ENCODE results near the gene IL27RA. TPM values are rescaled to one million over a fixed set of nuclear protein-coding genes. Genes with fewer than 3 reads are reported as not detected.
A peak's percentile ranks its signal among the peaks of the same experiment; 100 is the strongest.
"Not testable (repeated sequence)": the region's sequence is repeated elsewhere in the genome, so short reads cannot be mapped to it uniquely, and the experiment has no call there.

IL27RA gene
- total RNA-seq, 2 donors from 2014 or later: 1.9 to 3.6 TPM

DNA sequence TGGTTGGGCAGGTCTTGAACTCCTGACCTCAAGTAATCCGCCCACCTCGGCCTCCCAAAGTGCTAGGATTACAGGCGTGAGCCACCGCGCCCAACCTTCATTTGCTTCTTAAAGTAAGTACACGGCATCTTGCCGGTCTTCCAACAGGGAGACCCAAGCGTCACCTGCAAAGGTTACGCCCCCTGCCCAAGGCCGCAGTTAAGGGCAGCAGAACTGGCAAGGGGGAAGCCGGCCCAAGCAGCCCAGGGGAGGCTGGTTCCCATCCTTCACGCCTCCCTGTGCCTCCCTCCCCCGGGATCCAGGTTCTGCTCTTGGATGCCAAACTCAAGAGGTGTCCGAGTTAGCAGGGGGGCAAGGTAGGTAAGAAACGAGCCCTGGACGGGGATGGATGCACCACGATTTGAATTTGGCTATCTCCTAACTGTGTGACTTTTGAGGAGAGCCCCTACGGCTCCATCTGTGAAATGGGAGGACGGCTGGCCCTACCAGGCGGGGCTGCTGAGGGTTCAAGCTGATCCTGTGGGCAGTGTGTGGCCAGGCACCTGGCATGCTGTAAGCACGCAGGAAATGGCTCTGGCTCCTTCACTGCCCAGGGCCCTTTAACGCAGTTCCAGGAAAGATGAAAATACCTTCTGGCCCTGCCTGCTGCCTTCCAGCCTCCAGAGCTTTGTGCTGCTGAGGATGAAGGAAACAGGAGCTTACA, 34.5 kb upstream of the IL27RA start:
- DNase-seq (no peak), ATAC-seq (no peak)
- intact Hi-C loops (cut with DNase I, micrococcal nuclease): no loop called here

DNA sequence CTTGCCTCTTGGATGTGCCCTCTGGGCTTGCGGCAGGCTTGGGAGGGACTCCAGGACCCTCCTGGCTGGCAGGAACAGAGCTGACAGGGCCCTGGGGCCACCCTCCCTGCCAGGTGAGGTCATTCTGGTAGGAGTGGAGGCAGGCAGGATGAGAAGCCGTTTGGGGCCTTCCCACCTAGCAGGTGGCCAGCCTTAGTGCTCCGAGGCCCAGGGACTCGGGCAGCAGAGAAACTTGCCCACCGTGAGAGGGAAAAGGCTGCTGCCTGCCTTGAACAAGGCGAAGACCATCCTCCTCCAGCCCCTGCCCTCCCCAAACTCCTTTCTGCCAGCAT, 34.0 kb upstream of the IL27RA start:
- DNase-seq: no peak
- intact Hi-C loops (cut with DNase I, micrococcal nuclease): no loop called here
- ATAC-seq: no peak

DNA sequence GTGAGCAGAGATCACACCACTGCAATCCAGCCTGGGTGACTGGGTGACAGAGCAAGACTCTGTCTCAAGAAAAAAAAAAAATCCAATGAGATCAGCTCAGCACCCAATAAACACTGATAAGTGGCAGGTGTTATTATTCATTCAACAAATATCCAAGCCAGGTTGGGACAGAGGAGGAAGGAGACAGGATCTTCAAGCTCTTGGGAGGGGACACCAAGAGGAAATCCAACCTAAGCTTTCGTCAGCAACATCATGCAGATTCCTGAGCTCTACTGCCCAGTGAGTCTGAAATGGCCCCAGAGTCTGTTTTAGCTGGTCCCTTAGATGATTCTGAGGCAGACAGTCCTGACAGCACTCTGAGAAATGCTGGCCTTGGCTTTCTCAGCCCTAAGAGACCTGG, 33.1 kb upstream of the IL27RA start:
- intact Hi-C loops (cut with DNase I, micrococcal nuclease): no loop called here
- no peak for DNase-seq
- ATAC-seq: peak; percentile 10

DNA sequence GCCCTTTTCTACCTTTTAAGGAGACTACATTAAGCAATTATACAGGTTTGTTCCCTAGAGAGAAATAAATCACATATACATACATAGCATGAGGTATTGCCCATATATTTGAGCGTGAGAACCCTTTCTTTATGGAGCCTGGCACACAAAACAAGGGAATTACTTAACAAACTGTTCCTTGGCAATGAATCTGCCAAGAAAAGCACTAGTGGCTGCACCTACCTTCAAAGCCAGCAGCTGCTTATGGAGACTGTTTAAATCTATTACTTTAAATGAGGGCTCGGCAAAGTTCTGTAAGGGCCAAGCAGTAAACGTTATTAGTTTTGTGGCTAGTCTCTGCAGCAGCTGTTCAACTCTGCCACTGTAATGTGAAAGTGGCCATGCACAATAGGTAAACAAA, 32.5 kb upstream of the IL27RA start:
- DNase-seq: no peak
- ATAC-seq: no peak
- intact Hi-C loops (cut with DNase I, micrococcal nuclease): no loop called here

DNA sequence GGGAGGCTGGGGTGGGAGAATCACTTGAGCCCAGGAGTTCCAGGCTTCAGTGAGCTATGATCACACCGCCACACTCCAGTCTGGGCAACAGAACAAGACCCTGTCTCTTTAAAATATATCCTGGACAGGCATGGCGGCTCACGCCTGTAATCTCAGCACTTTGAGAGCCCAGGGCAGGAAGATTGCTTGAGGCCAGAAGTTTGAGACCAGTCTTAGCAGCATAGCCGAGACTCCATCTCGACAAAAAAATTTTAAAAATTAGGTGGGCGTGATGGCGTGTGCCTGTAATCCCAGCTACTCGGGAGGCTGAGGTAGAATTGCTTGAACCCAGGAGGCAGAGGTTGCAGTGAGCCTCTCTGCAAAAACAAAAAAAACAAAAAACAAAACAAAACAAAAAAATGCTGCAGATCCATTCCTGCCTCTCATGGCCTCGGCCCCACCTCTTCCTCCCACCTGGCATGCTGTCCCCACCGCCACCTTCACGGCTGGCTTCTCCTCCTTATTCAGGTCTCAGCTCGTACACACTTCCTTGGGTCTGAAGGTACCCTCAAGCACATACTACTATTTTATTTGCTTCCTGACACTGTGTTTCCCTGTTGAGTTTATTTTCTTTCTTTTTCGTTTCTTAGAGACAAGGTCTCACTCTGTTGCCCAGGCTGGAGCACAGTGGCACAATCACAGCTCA, 30.7 kb upstream of the IL27RA start:
- intact Hi-C loops (cut with DNase I, micrococcal nuclease): no loop called here
- DNase-seq: no peak
- no peak for ATAC-seq

DNA sequence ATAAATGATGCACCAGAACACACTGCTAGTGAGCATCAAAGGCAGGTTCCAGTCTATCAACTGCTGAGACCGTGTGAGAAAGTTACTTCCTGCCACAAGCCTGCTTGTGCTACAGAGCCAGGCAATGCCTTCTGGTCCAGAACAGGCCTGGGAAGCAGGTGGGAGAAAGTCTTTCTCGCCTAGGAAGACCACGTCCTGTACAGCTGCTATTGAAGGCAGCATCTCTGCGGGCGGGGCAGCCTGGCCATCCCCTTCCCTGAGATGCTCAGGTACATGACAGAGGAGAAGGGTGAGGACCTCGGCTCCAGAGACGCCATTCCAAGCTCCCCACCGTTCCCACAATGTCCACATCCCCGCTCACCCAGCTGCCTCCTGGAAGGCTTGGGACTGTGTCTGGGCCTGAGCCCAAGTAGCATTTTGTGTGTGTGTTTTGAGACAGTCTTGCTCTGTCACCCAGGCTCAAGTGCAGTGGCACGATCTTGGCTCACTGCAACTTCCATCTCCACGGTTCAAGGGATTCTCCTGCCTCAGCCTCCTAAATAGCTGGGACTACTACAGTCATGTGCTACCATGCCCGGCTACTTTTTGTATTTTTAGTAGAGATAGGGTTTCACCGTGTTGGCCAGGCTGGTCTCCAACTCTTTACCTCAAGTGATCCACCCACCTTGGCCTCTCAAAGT, 28.9 kb upstream of the IL27RA start:
- ATAC-seq (no peak), DNase-seq (no peak)
- intact Hi-C loops (cut with DNase I, micrococcal nuclease): no loop called here

DNA sequence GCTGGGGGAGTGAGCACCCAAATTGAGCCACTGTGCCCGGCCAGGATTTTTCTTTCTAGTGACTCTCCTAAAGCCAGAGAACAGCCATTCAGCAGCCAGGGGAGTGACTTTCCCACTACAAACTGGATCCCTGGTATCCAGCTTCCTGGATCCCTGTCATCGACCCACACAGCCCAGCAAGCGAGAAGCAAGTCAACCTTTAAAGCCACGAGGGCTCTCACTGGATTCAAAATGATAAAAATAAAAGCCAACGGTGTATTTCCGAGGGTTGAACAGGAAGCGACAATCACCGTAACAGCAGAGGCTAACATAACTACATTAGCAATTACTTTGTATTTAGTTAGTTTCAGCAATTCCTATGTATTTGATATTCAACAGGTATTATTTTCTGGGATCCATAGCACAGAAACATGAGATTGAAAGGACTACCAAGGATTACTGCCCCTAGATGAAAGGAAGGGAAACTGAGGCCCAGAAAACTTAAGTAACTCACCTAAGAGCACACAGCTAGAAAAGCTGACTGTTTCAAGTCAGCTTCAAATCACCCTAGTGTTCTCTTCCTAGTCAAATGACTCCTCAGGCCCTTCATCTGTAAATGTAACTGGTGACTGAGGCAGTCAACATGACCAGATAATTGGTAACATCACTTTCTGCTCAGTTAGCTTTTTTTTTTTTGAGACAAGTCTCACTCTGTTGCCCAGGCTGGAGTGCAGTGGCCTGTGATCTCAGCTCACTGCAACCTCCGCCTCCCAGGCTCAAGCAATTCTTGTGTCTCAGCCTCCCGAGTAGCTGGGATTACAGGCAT, 28.1 kb upstream of the IL27RA start:
- DNase-seq: no peak
- no peak for ATAC-seq
- intact Hi-C loops (cut with DNase I, micrococcal nuclease): no loop called here

DNA sequence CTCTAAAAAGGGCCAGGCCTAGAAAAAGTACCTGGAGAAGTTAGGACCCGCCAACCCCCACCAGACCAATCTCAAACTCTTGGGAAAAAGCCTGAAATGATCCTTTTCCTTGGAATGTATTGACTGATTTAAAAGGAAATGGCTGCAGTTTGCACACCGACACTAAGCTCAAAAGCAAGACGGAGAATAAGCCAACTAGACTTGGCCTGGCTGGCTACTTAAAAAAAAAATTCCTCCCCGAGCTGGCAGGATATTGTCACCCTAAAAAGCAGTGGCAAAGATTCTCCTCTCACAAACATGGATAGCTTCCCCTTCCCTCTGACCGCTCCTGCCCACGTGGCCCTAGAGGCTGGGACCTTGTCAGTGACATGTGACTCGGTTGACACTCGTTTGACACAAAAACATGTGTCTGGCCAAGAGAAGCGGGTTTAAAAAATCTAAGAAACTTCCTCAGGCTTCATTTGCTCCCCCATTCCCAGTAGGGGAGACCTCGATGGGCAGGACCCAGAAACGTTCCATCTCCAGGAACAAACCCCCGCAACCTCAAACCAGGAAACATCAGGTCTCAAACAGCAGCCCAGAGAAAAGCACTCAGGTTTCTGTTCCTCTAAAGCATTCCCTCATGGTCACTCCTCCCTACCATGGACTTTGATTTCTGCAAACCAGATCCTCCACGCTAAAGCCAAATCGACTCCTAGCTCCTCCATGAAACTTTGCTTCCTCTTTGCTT, 26.8 kb upstream of the IL27RA start:
- intact Hi-C loops (cut with DNase I, micrococcal nuclease): no loop called here
- DNase-seq (peak; percentile 61 to 75), ATAC-seq (peak; percentile 37)

DNA sequence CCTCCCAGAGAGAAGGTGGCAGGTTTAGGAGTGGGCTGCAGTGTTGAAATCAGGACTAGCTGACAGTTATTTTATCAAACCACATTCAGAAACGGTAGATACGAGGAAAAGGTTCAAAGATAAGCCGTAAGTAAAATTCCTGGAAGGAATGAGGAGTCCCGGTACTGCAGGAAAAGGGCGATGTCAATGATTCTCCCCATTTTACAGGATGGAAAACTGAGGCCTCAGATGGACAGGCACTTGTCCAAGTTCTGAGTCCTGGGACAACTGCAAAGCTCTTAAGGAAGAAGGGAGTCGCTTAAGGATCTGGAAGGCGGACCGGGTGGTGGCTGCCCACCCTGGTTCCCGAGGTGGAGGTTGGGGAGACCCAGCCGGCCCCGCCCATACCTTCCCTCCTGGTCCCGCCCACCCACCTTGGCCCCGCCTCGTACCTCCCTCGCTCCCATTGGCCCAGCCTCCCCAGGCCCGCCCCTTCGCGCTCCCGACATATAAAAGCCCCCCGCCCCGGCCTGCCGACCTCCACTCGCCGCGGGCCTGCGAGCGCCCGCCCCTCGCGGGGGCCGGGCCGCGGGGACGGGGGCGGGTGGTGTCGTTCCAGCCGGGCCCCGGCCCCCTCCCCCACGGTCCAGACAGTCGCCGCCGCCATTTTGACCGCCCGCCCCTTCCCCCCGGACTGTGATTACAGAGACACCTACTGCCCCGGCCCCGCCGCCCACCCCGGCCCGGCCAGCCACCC, 26.0 kb upstream of the IL27RA start:
- DNase-seq (peak; percentile 92 to 97), ATAC-seq (peak; percentile 68)
- intact Hi-C loops (cut with DNase I, micrococcal nuclease): no loop called here

DNA sequence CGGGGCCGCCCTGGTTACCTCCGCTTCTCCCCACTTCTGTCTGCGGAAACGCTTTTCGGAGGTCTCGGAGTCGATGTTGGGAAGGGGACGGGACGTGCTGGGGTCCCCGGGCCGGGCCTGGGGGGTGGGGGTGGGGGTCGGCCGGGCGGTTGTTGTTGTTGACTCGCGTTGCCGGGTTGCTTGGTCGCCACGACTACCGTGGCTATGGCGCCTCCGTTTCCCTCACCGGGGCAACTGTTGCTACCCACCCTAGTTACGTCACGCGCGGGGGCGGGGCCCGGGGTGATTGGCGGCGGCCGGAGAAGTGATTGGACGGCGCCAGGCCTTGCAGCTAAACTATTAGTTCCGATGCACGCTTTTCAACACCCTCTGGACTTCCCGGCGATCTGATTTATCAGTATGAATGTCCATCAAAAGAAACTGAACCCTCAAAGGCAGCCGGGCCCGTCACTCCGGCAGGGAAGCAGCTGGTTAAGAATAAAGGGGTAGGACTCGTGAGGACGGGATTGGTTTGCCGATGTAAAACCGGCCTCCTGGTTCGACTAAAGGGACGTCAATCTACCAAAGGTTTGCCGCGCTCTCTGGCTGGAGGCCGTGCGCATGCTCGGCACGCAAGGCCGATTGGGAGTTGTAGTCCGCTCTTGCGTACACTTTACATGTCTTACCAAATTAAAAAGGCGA, 25.3 kb upstream of the IL27RA start, which contains the start of gene RFX1:
RFX1 (minus strand) TSS at position 236 of the 681 bp plus-strand sequence. CDS start 12,477 bp downstream, outside the sequence.
- intact Hi-C loops (cut with DNase I, micrococcal nuclease): no loop called here
- ATAC-seq (peak; percentile 77), DNase-seq (peak; percentile 99 to 100)

DNA sequence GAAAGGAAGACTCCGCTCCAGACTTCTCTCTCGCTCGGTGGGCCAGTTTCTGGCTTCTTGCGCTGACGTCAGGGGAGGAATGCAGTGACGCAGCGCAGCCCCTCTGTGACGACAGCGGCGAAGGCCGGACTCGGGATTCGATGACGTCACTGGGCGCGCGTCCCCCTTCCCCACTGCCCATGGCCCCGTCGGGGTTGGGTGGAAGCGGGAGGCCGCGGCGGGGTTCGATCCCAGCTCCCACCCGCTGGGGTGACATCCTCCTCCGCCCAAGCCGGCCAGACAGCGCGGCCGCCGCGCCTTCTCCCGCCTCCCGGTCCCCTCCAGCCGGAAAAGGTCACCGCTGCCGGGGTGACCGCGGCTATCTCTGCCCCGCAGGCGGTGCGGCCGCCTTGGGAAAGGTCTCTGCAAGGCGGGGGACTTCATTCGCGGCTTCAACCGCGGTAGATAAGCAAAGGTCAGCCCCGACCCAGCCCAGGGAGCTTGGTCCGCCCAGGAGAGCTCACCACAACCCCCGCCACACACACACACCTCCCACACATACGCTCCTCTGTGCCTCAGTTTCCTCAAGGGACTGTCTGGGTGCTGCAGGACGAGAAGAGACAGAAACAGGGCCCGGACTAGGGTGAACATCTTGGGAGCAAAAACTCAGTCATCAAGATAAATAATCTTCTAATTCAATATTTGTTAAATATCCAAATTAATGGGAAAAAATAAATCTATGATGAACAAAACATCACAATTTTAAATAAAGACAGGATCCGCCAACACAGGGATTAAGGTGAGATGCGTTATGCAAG, 24.6 kb upstream of the IL27RA start:
- DNase-seq (peak in 1 of 2 donors; percentile 91), ATAC-seq (peak; percentile 36)
- intact Hi-C loops (cut with DNase I, micrococcal nuclease): no loop called here

DNA sequence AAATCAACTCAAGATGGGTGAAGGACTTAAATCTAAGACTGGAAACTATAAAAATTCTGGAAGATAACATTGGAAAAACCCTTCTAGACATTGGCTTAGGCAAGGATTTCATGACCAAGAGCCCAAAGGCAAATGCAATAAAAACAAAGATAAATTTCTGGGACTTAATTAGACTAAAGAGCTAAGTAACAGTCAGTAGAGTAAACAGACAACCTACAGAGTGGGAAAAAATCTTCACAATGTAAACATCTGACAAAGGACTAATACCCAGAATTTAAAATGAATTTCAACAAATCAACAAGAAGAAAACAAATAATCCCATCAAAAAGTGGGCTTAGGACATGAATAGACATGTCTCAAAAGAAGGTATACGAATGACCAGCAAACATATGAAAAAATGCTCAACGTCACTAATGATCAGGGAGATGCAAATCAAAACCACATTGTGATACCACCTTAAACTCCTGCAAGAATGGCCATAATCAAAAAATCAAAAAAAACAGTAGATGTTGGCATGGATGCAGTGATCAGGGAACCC, 19.1 kb upstream of the IL27RA start:
- no peak for ATAC-seq
- DNase-seq: no peak
- intact Hi-C loops (cut with DNase I, micrococcal nuclease): no loop called here

DNA sequence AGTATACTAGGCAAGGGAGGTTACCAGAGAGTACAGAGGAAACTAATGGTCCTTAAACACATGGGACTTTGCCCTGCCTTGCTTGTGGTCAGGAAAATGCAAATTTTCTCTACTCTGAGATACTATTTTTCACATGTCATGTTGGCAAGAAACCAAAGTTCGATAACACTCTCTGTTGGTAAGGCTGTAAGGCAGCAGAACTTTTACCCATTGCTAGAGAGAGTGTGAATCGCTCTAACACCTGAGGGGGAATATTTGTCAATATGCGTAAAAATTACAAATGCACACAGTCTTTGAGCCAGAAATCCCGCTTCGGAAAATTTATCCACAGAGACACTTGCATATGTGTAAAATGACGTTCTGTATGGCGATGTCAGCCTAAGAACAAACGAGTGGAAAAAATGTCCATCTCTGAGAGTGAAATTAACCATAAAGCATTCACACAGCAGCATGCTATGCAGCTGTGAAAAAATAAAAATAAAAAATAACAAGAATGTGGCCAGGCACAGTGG, 16.0 kb upstream of the IL27RA start:
- intact Hi-C loops (cut with DNase I, micrococcal nuclease): no loop called here
- DNase-seq: no peak

DNA sequence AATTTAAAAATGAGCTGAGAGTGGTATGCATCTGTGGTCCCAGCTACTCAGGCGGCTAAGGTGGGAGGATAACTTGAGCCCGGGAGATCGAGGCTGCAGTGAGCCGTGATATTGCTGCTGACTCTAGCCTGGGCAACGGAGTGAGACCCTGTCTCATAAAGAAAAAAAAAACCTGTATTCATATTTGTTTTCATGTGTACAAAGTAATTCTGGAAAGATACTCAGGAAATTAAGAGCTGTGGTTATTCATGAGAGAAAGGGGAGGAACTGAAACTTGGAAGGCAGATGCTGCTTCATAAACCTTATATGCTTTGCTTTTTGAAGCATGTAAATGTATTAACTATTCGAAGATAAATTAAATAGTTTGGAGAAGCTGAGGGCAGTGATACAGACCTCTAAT, 12.5 kb upstream of the IL27RA start:
- DNase-seq (no peak), ATAC-seq (no peak)
- intact Hi-C loops (cut with DNase I, micrococcal nuclease): no loop called here

More for the DNA sequence above, 16.0 kb upstream of the IL27RA start:
- ATAC-seq: peak; percentile 86

DNA sequence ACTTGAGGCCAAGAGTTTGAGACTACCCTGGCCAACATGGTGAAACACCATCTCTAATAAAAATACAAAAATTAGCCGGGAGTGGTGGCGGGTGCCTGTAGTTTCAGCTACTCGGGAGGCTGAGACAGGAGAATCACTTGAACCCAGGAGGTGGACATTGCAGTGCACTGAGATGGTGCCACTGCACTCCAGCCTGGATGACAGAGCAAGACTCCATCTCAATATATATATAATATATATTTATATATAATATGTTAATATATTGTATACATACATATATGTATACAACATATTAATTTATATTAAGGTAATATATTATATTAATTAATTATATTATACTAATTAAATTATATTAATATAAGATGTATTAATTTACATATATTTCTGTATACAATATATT, 11.8 kb upstream of the IL27RA start:
- ATAC-seq; intact Hi-C loops (cut with DNase I, micrococcal nuclease); DNase-seq: not testable (repeated sequence)

DNA sequence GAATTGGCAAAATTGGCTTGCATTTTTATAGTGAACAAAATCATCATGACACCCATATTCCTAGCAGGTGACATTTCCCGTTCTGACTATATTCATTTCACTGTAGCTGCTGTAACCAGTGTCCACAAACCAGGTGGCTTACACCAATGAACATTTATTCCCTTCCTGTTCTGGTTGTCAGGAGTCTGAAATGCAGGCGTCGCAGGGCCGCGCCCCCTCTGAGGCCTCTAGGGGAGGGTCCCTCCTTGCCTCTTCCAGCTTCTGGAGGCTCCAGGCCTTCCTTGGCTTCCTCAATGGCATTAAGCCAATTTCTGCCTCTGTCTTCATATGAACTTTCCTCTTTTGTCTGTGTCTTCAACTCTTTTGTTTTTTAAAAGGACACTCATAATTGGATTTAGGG, 10.1 kb upstream of the IL27RA start:
- DNase-seq (no peak), ATAC-seq (no peak)
- intact Hi-C loops (cut with DNase I, micrococcal nuclease): no loop called here

Data from left colon (tissue), 2 donors.